OCI-M2 (cell line): ENCODE data around the gene SFPQ.
A peak's percentile ranks its signal among the peaks of the same experiment; 100 is the strongest.
"Not testable (repeated sequence)": the region's sequence is repeated elsewhere in the genome, so short reads cannot be mapped to it uniquely, and the experiment has no call there.

Experiments used
- DNase-seq: peaks from one replicate; lab custom pipeline; 2025; ENCODE audit not compliant: unreplicated experiment; lab: John Stamatoyannopoulos, UW

Gene SFPQ, protein sequence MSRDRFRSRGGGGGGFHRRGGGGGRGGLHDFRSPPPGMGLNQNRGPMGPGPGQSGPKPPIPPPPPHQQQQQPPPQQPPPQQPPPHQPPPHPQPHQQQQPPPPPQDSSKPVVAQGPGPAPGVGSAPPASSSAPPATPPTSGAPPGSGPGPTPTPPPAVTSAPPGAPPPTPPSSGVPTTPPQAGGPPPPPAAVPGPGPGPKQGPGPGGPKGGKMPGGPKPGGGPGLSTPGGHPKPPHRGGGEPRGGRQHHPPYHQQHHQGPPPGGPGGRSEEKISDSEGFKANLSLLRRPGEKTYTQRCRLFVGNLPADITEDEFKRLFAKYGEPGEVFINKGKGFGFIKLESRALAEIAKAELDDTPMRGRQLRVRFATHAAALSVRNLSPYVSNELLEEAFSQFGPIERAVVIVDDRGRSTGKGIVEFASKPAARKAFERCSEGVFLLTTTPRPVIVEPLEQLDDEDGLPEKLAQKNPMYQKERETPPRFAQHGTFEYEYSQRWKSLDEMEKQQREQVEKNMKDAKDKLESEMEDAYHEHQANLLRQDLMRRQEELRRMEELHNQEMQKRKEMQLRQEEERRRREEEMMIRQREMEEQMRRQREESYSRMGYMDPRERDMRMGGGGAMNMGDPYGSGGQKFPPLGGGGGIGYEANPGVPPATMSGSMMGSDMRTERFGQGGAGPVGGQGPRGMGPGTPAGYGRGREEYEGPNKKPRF

DNA sequence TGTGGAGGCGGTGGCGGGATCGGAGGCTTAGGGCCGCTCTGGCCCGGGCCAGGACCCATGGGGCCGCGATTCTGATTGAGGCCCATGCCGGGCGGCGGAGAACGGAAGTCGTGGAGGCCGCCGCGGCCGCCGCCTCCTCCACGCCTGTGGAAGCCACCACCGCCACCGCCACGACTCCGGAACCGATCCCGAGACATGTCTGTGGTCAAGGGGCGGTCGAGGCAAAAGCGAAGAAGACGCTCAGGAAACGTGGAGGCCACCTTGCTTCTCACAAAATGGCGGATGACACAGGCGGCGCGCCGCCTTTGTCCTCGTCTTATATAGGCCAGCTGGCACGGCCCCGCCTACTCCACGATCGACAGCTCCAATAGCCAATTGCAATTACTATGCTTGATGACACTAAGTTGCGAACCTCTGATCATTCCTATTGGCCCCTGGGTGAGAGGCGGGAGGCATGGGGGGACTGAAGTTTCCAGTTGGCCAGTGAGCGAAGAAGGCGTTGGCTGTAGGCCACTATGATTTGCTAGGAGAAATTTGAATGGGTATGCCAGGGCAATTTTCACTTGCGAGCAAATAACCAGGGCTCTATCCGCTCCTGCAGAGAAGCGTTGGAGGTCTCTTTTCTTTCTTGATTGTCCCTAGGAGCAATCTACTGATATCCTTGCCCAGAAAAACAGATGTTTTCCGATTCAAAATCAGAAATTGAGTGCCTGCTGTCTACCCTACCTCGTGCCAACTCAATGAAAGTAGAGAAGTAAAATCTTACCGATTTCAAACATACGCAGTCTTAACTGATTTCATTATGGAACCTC is at the start of gene SFPQ:
SFPQ (minus strand) TSS at position 293 of the 812 bp plus-strand sequence; CDS start at position 197, 96 bp downstream.
- DNase-seq, result peak; percentile 83

DNA sequence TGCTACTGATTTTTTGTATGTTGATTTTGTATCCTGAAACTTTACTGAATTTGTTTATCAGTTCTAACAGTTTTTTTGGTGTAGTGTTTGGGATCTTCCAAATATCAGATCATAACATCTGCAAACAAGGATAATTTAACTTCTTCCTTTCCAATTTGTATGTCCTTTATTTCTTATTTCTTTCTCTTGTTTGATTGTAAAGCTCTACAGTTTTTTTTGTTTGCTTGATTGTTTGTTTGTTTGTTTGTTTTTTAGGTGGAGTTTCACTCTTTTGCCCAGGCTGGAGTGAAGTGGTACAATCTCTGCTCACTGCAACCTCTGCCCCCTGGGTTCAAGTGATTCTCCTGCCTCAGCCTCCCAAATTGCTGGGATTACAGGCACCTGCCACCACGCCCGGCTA is 43.8 kb upstream of the SFPQ start:
- not testable (repeated sequence) for DNase-seq

DNA sequence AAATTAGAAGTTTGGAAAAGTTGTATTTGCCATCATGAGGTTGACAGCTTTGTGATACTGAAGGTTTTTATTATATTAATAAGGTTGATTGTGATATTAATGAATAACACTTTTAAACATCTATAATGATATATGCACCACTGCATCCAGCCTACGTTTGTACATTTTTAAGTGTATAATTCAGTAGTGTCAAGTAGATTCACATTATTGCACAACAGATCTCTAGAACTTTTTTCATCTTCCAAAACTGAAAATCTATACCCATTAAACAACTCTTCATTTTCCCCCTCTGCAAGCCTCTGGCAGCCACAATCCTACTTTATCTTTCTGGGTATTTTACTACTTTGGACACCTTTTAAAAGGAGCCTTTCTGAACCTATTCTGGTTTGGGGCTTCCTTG is 38.3 kb upstream of the SFPQ start:
- DNase-seq, result no peak

DNA sequence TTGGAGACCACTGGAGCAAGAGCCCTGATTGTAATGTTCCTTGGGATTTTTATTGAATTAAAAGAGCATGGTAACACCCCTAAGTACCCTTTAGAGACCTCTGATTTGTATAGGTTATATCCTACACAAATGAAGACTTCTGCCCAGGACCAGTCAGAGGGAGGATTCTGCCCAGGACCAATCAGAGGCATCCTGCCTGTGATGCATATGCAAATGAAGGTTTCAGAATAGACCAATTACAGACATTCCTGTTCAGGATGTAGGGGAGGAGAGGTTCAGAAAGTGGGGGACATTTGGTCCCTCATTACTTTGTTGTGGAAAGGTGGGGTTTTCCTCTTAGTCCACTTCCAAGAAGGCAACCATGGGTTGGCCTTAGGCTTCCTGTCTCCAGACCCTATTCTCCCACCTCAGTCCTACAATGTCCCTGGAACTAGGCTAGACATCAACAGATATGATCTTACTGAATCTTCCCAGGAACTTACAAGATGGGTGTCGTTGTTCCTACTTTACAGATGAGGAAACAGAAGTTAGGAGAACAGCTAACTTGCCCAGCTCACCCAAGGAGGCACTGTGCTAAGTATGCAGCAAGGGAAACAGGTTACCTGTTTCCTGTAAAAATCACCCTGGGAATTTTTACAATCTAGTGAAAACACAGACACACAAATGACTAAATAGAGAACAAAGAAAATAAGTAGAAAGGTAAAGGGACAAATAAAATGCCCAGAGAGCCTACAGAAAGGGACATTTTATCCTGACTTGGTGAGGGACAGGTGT is 36.8 kb upstream of the SFPQ start:
- DNase-seq, result no peak

DNA sequence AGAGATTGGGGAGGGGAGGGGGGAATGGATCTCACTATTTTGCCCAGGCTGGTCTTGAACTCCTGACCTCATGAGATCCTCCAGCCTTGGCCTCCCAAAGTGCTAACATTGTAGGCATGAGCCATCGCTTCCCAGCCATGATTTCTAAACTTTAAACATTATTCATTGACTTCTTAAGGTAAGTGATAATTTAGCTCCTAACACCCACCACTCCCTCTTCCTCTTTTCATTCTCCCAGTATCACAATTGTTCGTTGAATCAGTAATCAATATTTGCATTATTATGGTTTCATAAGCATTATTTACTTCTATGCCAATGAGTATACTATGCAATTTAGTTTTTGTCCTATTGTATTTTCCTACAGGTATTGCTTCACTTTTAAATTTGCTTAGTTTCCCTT is 33.6 kb upstream of the SFPQ start:
- no peak for DNase-seq

DNA sequence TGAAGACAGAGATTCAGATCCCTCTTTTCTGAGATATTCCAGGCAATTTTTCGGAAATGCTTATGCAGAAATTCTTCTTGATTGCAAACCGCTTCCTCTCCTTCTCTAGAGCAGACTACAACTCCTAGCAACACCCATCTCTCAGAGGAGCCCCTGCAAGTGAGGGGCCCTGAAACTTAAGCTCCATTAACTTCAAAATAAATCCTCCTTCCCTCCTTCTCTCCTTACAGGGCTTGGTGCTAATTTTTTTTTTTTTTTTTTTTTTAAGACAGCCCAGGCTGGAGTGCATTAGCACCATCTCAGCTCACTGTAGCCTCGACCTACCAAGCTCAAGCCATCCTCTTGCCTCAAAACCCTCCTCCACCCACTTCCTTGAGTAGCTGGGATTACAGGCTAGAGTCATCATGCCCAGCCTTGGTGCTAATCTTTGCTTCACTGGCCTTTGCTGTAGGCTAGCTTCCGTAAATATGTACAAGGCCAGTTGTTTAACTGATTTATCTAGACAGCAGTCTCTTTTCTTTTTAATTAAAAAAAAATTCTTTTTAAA is 30.2 kb upstream of the SFPQ start:
- no peak for DNase-seq

DNA sequence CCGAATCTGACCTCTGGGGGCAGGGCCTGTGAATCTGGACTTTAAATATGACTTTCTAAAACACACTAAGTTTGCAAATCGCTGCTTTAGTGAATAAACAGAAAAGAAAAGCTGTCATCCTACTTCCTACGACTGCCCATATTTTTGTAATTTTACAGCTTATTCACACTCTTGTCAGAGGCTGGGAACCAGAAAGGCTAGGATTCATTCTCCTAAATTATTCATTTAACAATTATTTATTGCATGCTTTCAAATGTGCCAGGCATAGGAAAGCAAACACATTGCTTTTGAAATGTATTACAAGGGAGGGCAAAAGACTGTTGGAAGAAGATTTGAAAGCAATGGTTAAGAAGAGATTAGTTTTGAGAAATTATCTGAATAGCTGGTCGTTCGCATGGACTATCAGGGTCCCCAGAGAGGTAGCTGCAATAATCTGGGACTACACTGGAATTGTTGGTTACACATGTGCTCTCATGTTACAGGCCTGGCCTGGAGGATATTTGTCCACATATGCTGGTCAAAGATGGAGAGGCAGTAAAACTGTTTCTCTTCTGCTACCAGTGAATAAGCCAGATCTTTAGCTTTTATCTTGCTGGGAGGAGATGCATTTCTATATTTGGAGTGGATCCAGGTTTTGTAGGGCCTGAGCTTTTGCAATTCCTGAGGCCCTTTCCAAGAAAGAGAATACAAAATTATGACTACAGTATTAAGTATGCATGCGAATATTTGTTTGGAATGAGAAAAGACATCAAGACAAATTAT is 29.6 kb upstream of the SFPQ start:
- DNase-seq, result peak; percentile 16

DNA sequence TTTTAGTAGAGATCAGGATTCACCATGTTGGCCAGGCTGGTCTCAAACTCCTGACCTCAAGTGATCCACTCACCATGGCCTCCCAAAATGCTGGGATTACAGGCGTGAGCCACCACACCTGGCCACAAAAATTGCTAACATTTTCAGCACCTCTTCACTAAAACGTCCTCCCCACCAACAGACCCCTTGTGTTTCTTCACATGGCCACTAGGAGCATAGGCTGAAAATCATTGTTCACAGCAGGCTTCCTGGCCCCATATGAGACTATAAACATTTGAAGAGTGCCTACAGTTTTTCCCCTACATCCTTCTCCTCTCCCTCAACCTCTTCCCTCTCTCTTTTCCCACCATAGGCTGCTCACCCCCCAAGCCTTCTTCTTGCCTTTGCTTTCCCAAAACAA is 28.0 kb upstream of the SFPQ start:
- DNase-seq, result no peak

DNA sequence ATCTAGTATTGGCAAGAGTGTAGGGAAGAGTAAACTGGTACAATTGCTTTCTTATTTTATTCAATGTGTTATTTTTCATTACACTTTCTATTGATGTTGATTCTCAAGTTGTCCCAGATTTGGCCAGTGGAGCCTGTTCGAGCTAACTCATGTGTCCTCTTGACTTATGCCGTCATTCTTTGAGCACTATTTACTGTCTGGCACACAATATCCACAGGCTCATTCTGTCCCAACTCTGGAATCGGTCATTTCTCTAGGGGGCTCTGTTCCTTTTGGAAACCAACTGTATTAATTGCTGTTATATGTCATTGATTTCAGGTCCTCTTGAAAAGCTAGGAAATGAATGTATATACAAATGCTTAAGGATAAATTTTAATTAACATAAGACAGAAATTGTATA is 22.4 kb upstream of the SFPQ start:
- DNase-seq, result no peak

DNA sequence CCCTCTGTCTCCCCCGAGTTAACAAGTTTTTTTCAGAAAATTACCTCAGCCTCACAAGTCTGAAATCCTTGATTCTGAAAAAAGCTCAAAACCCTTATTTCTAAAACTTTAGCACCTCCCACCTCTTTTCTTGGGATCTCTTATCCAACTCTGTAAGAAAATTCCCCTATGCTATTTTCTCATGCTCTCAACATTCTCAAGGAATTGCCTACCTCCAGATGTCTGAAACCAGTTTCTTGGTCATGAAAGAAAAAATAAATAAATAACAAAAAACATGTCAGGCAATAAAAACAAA is 18.1 kb upstream of the SFPQ start:
- DNase-seq, result no peak

DNA sequence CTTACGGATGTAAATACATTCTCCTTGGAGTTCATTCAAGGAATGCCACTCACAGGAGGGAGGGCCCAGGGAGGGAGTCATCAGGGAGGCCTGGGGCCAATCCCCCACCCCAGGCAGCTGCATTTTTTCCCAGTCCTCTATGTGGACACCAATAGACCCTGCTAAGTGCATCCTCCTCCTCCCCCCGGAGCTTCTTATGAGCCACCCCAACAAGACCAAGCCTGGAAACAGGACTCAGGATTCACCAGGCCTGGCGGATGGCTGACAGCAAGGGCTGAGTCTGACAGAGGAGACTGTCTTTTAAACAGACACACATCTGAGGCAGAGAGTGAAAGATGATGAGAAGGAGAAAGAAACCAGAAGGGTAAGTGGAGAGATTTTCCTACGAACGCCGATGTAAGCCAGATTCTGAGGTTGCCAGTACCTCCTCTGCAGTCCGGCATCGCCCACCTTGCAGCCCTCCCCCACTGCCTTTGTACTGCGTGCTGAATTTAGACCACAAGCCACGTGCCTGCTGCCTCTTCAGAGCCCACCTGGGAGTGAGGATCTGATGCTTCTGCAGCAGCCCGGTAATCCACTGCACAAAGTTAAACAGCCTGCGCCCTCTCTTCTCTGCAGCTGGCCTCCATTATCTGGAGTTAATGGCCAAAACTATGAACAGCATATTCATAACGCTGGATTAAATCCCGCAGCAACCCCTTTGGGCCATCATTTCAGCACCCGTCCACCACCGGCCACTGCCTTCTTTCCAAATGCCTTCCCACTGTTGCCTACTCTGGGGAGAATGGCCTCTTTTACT is 17.6 kb upstream of the SFPQ start:
- DNase-seq, result no peak

DNA sequence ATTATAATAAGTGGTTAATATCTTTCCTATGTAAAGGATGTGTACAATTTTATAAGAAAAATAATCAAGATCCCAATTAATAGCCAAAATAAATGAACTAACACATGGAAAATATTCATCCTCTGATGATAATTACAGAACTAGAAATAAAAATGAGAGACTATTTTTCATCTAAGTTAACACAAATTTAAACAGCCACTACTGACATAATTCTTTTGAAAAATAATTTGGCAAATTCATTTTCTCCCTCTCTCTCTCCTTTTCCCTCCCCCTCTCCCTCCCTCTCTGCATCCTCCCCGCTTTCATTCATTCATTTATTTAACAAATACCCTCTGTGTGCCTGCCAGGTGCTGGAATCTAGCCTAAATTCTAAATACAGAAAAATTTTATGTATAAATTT is 10.3 kb upstream of the SFPQ start:
- DNase-seq, result no peak

DNA sequence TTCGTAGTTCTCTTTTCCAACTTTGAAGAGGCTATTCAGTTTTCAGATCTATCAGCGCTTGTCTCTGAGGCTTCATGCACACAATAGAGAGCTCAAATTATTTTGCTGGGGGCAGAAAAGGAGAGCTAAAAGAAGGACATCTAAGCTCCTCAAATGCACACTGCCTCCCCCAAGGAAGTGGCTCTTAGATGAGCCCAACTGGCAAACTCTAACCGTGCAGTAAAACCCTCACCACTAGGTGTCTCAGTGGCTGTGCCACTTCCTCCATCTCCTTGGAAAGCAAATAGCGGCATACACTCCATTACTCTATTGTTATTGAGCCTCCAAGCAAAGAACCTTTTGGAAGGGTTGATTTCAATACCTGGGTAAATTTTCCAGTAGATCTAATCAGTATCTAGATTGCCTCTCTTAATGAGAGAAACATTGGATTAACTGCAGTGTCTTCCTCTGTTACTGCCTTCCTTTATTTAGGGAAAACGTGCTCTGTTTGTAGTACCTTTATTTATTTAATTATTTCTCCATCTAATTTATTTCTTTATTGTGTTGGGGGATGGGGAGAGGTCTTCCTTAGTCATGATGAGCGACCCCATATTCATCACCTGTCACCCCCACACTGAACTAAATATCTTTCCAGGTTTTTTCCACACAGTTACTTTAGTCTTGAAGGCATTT is 9.2 kb upstream of the SFPQ start:
- no peak for DNase-seq

DNA sequence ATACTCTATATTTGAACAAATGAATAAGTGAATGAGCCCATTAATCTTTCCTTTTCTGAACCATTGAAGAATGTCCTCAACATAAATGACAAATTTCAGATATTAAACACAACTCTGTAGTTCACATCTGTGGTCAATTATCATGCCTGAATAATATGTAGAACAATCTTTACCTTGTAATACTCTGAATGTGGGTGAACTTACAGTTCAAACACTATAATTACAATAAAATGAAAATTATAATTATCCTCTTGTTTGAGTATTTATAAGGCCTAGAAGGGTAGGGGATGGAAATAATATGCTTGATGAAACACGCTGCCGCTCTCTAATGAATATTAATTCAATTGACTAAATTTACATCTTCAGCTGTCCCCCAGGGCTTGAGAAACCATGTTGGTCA is 8.7 kb upstream of the SFPQ start:
- DNase-seq, result no peak

DNA sequence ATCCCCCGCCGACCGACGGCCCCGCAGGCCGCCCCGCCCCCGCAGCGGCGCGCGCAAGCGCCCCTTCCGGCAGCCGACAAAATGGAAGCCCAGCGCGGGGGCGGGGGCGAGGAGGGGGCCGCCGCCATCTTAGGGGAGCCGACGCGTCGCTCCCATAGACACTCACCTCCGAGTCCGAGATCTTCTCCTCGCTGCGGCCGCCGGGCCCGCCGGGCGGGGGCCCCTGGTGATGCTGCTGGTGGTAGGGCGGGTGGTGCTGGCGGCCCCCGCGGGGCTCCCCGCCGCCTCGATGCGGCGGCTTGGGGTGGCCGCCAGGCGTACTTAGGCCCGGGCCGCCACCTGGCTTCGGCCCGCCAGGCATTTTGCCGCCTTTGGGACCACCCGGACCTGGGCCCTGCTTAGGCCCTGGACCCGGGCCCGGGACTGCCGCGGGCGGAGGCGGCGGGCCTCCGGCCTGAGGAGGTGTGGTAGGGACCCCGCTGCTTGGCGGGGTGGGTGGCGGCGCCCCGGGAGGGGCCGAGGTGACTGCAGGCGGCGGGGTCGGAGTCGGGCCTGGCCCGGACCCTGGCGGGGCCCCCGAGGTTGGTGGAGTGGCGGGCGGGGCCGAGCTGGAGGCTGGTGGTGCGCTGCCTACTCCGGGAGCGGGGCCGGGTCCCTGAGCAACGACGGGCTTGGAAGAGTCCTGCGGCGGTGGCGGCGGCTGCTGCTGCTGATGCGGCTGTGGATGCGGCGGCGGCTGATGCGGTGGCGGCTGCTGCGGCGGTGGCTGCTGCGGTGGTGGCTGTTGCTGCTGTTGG is 691 bp downstream of the SFPQ start:
- DNase-seq, result no peak

DNA sequence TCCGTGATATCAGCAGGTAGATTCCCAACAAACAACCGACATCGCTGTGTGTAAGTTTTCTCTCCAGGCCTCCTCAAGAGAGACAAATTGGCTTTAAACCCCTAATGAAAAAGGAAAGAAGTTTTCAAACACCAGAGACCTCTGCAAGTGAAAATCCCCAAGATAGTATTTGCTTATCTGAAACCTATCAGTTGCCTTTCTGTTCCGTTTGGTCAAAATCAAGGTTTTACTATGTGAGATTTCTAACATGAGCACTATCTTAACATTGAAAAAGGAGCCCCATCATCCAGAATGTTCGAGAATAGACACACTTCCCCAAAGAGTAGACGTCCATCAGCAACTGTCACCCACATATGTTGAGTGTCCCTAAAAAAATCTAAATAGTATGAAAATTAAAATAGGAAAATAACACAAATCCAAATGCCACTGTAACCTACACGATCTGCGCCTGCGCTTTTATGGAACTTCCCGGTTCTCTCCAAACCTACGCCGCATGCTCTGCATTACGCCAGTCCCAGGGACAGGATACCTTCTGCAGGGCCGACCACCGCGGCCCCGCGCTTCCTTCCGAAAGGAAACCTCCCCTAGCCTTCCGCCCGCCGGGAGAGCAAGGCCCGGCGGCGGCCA is 1.4 kb downstream of the SFPQ start:
- DNase-seq, result no peak

DNA sequence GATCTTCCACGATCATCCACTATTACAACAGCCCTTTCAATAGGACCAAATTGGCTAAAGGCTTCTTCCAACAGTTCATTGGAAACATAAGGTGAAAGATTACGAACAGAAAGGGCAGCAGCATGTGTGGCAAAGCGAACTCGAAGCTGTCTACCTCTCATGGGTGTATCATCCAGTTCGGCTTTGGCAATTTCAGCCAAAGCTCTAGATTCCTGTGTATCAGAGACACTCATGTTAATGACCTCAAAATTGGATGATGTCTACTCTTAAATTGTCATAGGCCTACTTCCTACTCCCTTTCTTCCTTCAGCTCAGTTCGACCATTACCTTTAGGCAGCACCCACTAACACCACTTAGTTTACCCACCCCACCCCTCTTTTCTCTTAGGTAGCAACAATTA is 2.2 kb downstream of the SFPQ start:
- no peak for DNase-seq
